Fibroblast of lung (primary cell): ENCODE measurements around the gene TTC24. TPM values are rescaled to one million over a fixed set of nuclear protein-coding genes. Genes with fewer than 3 reads are reported as not detected.

Experiments
- DNase-seq, 2 donors: peaks; one replicate each; pipeline versions ENCODE4 v3.0.0 to v3.0.0-alpha.2; 2010; ENCODE audit warnings: low read depth in 2 of 2
- H2AFZ ChIP-seq: 2 replicates; pipeline ENCODE4 v1.5.1; 2012; ENCODE audit warnings: low read length, control low read depth, inconsistent platforms
- H3K27ac ChIP-seq: 2 replicates; pipeline ENCODE4 v1.5.1; 2011; ENCODE audit warnings: low read length, control low read depth; ENCODE audit not compliant: insufficient read depth
- H3K27me3 ChIP-seq: 2 replicates; pipeline ENCODE4 v1.5.1; 2011; ENCODE audit warnings: mild to moderate bottlenecking, low read length; ENCODE audit not compliant: control insufficient read depth, insufficient read depth
- H3K36me3 ChIP-seq: 2 replicates; pipeline ENCODE4 v1.5.1; 2011; ENCODE audit warnings: low read length; ENCODE audit not compliant: control insufficient read depth, insufficient read depth
- H3K4me1 ChIP-seq: 2 replicates; pipeline ENCODE4 v1.5.1; 2011; ENCODE audit warnings: low read length; ENCODE audit not compliant: control insufficient read depth, insufficient read depth; ENCODE audit errors: extremely low read depth
- H3K4me2 ChIP-seq: 2 replicates; pipeline ENCODE4 v1.5.1; 2011; ENCODE audit warnings: low read length, control low read depth; ENCODE audit not compliant: insufficient read depth; ENCODE audit errors: extremely low read depth
- H3K4me3 ChIP-seq, 4 experiments: fragments of 200-600 bp in 1 of 4; sonication (generic) in 1 of 4; replicated peaks in 1 of 4; 2 replicates each; pipeline ENCODE4 v1.5.1; 2011 to 2016; ENCODE audit warnings: low read length in 4 of 4, low read depth in 3 of 4, mild to moderate bottlenecking in 3 of 4, control low read depth in 2 of 4, inconsistent platforms in 1 of 4, mixed read lengths in 1 of 4; ENCODE audit not compliant: insufficient read depth in 1 of 4; ENCODE audit errors: control extremely low read depth in 1 of 4
- H3K79me2 ChIP-seq: 2 replicates; pipeline ENCODE4 v1.5.1; 2012; ENCODE audit warnings: mild to moderate bottlenecking, low read length, inconsistent platforms; ENCODE audit not compliant: control insufficient read depth, insufficient read depth
- H3K9ac ChIP-seq: 2 replicates; pipeline ENCODE4 v1.5.1; 2011; ENCODE audit warnings: mild to moderate bottlenecking, low read length, control low read depth; ENCODE audit not compliant: insufficient read depth
- H3K9me3 ChIP-seq: 2 replicates; pipeline ENCODE4 v1.5.1; 2012; ENCODE audit warnings: low read depth, low read length; ENCODE audit not compliant: control insufficient read depth, insufficient read depth
- H4K20me1 ChIP-seq: 2 replicates; pipeline ENCODE4 v1.5.1; 2011; ENCODE audit warnings: low read length; ENCODE audit not compliant: control insufficient read depth, insufficient read depth; ENCODE audit errors: extremely low read depth
- EZH2 ChIP-seq: IDR thresholded peaks from 2 replicates; pipeline ENCODE4 v1.5.1; 2012; ENCODE audit warnings: low read length, control low read depth, mild to moderate bottlenecking; ENCODE audit errors: missing control alignments
- polyA plus RNA-seq, 2 donors: library from polyadenylated mRNA; depleted of rRNA in 1 of 2; stranded (reverse) in 1 of 2; unstranded in 1 of 2; fragments of >200 nt; gene quantifications; 2 replicates each; pipeline ENCODE4 v1.2.1, GENCODE V29; 2011 to 2012; ENCODE audit warnings: missing spikeins in 1 of 2
- total RNA-seq: library from RNA; depleted of rRNA; stranded (reverse); fragments of >200 nt; gene quantifications from 2 replicates; pipeline ENCODE4 v1.2.1, GENCODE V29; 2014
- TF ChIP-seq, protein P1 (sequence below), 2 donors: IDR thresholded peaks in 1 of 2; conservative IDR thresholded peaks in 1 of 2; 1 replicate in 1 of 2; 2 replicates in 1 of 2; pipeline ENCODE4 v1.5.1; 2011 to 2012; ENCODE audit warnings: low read length in 2 of 2, control low read depth in 1 of 2, inconsistent platforms in 1 of 2, low read depth in 1 of 2, mild to moderate bottlenecking in 1 of 2

TTC24 gene
- total and polyA plus RNA-seq, 2 donors (not counting 1 experiment from before 2014, with no cell fraction given), result not detected

DNA sequence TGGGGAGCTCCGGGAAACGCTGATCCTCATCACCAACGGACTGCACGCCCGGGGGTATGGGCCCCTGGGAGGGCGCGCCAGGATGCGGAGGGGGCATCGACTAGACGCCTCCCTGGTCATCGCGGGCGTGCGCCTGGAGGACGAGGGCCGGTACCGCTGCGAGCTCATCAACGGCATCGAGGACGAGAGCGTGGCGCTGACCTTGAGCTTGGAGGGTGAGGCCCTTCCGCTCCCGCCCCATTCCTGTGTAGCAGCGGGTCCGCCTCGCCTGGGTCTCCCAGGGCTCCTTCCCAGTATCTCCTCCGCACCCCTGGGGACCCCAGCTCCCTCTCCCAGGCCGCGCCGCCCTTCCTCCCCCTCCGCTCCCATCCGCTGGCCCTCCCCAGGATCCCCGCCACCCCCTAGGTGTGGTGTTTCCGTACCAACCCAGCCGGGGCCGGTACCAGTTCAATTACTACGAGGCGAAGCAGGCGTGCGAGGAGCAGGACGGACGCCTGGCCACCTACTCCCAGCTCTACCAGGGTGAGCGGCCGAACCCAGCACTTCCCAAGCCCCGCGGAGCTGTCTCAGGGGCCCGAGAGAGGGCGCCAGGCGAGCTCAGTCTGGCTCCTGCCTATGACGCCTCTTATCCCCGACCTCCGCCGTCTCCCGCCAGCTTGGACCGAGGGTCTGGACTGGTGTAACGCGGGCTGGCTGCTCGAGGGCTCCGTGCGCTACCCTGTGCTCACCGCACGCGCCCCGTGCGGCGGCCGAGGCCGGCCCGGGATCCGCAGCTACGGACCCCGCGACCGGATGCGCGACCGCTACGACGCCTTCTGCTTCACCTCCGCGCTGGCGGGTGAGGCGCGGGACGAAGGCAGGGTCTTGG, 44.7 kb downstream of the TTC24 start:
- peaks cover 60% of the 10 kb centered on the region for H3K27me3 ChIP-seq
- peak; percentile 28 to 37 for DNase-seq

DNA sequence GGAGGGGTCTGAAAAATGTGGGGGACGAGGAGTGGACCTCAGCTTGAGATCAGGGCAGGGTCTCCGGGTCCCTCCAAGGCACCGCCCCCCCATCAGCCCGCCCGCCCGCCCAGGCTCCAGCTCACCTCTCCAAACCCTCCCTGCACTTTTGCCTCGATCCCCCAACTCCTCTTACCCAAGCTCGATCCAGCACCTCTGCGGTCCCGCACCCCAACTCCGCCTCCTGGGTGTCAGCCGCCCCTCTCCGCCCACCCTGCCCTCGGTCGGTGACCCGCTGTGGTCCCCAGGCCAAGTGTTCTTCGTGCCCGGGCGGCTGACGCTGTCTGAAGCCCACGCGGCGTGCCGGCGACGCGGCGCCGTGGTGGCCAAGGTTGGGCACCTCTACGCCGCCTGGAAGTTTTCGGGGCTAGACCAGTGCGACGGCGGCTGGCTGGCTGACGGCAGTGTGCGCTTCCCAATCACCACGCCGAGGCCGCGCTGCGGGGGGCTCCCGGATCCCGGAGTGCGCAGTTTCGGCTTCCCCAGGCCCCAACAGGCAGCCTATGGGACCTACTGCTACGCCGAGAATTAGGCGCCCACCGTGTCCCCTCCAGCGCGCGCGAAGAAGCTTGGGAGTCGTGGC, 45.4 kb downstream of the TTC24 start:
- no peaks in the 10 kb centered on the region for H3K4me1 ChIP-seq
- H3K36me3 ChIP-seq, result no peaks in the 10 kb centered on the region
- no peak overlapping the region for H3K4me3 ChIP-seq
- no peak for DNase-seq
- peak overlapping the region; percentile 13 for H3K4me2 ChIP-seq
- H3K27me3 ChIP-seq, result peaks cover 52% of the 10 kb centered on the region
- no peaks in the 10 kb centered on the region for H3K79me2 ChIP-seq
- H3K9ac ChIP-seq, result no peak overlapping the region
- H2AFZ ChIP-seq, result no peak overlapping the region
- H3K27ac ChIP-seq, result no peak overlapping the region
- no peaks in the 10 kb centered on the region for H3K9me3 ChIP-seq
- TF ChIP-seq, protein P1, sequence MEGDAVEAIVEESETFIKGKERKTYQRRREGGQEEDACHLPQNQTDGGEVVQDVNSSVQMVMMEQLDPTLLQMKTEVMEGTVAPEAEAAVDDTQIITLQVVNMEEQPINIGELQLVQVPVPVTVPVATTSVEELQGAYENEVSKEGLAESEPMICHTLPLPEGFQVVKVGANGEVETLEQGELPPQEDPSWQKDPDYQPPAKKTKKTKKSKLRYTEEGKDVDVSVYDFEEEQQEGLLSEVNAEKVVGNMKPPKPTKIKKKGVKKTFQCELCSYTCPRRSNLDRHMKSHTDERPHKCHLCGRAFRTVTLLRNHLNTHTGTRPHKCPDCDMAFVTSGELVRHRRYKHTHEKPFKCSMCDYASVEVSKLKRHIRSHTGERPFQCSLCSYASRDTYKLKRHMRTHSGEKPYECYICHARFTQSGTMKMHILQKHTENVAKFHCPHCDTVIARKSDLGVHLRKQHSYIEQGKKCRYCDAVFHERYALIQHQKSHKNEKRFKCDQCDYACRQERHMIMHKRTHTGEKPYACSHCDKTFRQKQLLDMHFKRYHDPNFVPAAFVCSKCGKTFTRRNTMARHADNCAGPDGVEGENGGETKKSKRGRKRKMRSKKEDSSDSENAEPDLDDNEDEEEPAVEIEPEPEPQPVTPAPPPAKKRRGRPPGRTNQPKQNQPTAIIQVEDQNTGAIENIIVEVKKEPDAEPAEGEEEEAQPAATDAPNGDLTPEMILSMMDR (conservative IDR thresholded peaks at IDR 0.05 in 1 of 2, IDR thresholded peaks at IDR 0.05 in 1 of 2; ENCODE audit: low read depth in 1 of 2, low read length in 2 of 2), result no peak
- peak; percentile 3 for TF ChIP-seq EZH2
- no peaks in the 10 kb centered on the region for H4K20me1 ChIP-seq

More for the DNA sequence above, 44.7 kb downstream of the TTC24 start:
- peak; percentile 84 for TF ChIP-seq EZH2
- TF ChIP-seq, protein P1 (conservative IDR thresholded peaks at IDR 0.05 in 1 of 2, IDR thresholded peaks at IDR 0.05 in 1 of 2; ENCODE audit: low read depth in 1 of 2, low read length in 2 of 2), result peak in 1 of 2 donors; percentile 39
- Histone ChIP-seq H3K4me2 (peak overlapping the region; percentile 68), H3K79me2 (no peaks in the 10 kb centered on the region), H4K20me1 (no peaks in the 10 kb centered on the region), H3K36me3 (no peaks in the 10 kb centered on the region), H3K9ac (no peak overlapping the region), H3K9me3 (no peaks in the 10 kb centered on the region), H3K4me3 (peak overlapping the region in 1 of 4 experiments; percentile 34), H2AFZ (peak overlapping the region; percentile 44), H3K4me1 (no peaks in the 10 kb centered on the region), H3K27ac (no peak overlapping the region)

DNA sequence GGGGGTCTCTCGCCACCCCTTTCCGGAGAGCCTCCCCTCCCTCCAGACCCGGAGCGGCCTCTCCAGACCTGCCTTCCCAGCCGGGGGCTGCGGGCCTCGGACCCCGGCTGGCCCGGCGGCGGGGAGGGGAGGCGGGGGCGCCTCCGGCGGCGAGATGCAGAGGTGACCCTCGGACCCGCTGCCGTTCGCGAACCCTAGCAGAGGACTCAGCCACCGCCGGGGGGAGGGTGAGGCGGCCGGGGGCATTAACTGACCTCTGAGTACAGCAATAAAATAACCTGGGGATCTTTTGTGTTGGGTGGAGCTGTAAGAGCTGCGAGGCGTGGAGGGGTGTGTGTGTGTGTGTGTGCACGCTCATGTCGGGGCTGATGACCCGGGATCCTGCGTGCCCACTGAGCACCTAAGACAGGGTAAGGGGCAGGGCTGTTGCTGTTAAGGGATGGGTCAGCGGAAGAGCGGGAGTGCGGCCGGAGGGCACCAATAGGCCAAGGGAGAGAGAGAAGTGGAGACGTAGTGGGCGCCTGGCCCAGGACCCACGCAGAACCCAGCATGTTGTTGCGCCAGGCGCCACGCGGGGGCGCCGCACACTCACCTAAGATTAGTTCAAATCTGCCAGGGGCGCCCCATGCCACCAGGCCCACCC, 46.0 kb downstream of the TTC24 start:
- Histone ChIP-seq H3K9me3 (no peaks in the 10 kb centered on the region), H3K4me1 (no peaks in the 10 kb centered on the region), H3K79me2 (no peaks in the 10 kb centered on the region), H2AFZ (no peak overlapping the region), H3K9ac (no peak overlapping the region), H3K4me2 (peak overlapping the region; percentile 13), H3K36me3 (no peaks in the 10 kb centered on the region), H3K27ac (no peak overlapping the region), H3K4me3 (no peak overlapping the region), H3K27me3 (peaks cover 51% of the 10 kb centered on the region), H4K20me1 (no peaks in the 10 kb centered on the region)
- DNase-seq, result peak; percentile 18 to 46
- TF ChIP-seq, protein P1 (conservative IDR thresholded peaks at IDR 0.05 in 1 of 2, IDR thresholded peaks at IDR 0.05 in 1 of 2; ENCODE audit: low read depth in 1 of 2, low read length in 2 of 2), result peak; percentile 78 to 85
- peak; percentile 99 for TF ChIP-seq EZH2
